ENCODE measurements around the gene STAG1. TPM values are rescaled to one million over a fixed set of nuclear protein-coding genes. Genes with fewer than 3 reads are reported as not detected.
"Not testable (repeated sequence)": the region's sequence is repeated elsewhere in the genome, so short reads cannot be mapped to it uniquely, and the experiment has no call there.

STAG1 gene
- total RNA-seq, 2 donors from 2014 or later: 46.9 to 48.5 TPM

DNA sequence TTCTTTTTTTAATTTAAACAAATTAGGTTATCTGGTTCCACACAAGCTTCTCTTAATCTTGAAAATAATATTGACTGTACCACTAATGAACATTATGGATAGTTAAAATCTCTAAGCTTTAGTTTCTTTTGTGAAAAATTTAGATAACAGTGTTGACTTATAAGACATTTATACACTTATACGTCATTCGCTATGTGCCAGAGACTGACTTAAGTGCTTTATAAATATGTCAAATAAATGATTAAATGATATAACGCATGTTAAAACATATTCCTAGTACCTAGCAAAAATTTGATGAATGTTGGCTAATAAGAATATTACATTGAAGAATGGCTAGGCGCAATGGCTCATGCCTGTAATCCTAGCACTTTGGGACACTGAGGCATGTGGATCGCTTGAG is 405.7 kb downstream of the STAG1 start:
- ATAC-seq: no peak
- Mint-ChIP-seq H3K4me3 (no peak overlapping the region), H3K27me3 (no peaks in the 10 kb centered on the region), H3K27ac (peak overlapping the region; percentile 68), H3K36me3 (ENCODE audit: low read depth) (no peaks in the 10 kb centered on the region), H3K4me1 (no peaks in the 10 kb centered on the region)
- DNase-seq: no peak
- no peaks in the 10 kb centered on the region for H3K9me3 ChIP-seq (ENCODE audit: control insufficient read depth, low read length, poor library complexity, severe bottlenecking)

DNA sequence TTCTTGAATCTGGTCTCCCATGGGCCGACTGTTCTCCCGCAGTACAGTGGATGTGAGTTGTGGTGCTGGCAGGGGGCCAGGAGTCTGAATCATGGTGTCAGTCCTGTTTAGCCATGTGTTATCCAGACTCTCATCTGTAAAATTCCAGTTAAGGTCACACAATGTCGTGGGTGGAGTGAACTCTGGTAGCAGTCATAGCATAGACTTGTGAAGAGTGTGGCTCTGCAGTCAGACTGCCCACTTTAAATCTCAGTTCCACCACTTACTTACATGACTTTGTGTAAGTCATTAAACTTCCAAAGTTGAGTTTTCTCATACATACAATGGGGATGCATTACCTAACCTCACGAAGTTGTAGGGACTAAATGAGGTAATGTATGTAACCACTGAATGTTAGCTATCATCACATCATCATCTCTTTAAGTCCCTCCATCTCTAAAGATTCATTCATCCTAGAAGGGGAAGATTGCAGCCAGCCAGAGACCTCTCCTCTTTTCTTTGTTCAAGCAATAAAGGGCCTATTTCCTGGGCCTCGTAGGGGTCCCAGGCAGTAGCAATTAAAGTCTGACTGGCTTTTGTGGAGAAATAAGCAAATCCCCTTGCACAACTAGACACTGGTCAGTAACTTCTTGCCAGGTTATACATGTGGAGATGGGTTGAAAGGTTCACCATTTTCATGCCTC is 408.2 kb downstream of the STAG1 start:
- H3K4me1 Mint-ChIP-seq: no peaks in the 10 kb centered on the region
- H3K9me3 ChIP-seq (ENCODE audit: control insufficient read depth, low read length, poor library complexity, severe bottlenecking): no peaks in the 10 kb centered on the region
- no peak for DNase-seq
- H3K27me3 Mint-ChIP-seq: no peaks in the 10 kb centered on the region
- H3K27ac Mint-ChIP-seq: peak overlapping the region; percentile 59
- ATAC-seq: no peak
- no peaks in the 10 kb centered on the region for H3K36me3 Mint-ChIP-seq (ENCODE audit: low read depth)
- no peak overlapping the region for H3K4me3 Mint-ChIP-seq

DNA sequence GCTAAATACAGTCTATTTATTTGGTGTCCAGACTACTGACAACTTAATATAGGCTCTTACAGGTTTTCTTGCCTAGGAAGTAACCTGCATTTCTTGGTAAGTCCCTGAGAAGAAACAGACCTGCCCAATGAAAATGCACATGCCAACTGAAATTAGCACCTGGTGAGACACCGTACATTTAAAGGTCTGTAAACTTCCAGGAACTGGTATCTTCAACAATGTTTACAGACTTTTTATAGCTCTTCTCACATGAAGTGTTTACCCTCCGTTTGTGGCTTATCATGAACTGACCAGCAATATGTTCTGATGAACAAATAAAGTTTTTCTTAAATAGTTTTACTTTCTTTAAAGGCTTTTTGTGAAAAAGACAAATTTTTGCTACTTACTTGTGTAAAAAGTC is 408.7 kb downstream of the STAG1 start:
- no peak overlapping the region for H3K4me3 Mint-ChIP-seq
- H3K27me3 Mint-ChIP-seq: no peaks in the 10 kb centered on the region
- no peaks in the 10 kb centered on the region for H3K9me3 ChIP-seq (ENCODE audit: control insufficient read depth, low read length, poor library complexity, severe bottlenecking)
- H3K27ac Mint-ChIP-seq: peak overlapping the region; percentile 59
- DNase-seq: no peak
- ATAC-seq: no peak
- no peaks in the 10 kb centered on the region for H3K36me3 Mint-ChIP-seq (ENCODE audit: low read depth)
- no peaks in the 10 kb centered on the region for H3K4me1 Mint-ChIP-seq

DNA sequence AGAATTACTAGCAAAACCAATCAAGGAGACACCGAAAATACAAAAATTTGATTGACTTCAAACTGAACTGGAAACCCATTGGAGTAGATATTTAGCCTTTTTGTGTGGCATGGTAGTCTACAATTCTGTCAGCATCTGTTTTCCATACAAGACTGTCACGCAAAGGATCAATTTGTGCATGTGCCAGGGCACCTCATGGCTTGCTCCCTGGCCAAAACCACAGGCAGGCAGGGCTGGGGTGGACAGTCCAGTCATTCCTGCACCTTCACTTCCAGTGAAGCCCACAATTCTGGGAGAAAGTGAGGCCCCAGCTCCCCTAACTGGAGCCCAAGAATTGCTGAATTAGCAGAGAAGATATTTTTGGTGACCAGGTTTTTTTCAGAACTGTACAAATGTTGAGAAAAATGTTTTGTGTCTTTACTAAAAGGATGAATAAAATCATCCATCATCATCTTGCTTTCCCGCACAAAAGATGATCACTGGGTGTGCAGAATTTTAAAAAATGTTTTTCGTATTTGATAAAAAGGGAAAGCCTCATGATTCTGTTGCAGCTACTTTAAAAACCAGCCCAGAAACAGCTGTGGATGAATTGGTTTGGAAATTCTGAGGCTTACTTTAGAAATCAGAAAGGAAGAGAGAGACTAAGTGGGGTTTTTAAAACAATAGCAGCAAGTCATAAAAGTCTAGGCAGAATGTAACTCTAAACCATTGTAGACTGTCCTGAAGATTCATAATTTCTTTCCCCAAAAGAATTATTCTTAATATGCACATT is 415.7 kb downstream of the STAG1 start:
- no peaks in the 10 kb centered on the region for H3K9me3 ChIP-seq (ENCODE audit: control insufficient read depth, low read length, poor library complexity, severe bottlenecking)
- no peak for DNase-seq
- no peak overlapping the region for H3K4me3 Mint-ChIP-seq
- no peaks in the 10 kb centered on the region for H3K4me1 Mint-ChIP-seq
- no peaks in the 10 kb centered on the region for H3K27me3 Mint-ChIP-seq
- H3K27ac Mint-ChIP-seq: peak overlapping the region; percentile 24
- ATAC-seq: no peak
- peaks cover 4% of the 10 kb centered on the region for H3K36me3 Mint-ChIP-seq (ENCODE audit: low read depth)

DNA sequence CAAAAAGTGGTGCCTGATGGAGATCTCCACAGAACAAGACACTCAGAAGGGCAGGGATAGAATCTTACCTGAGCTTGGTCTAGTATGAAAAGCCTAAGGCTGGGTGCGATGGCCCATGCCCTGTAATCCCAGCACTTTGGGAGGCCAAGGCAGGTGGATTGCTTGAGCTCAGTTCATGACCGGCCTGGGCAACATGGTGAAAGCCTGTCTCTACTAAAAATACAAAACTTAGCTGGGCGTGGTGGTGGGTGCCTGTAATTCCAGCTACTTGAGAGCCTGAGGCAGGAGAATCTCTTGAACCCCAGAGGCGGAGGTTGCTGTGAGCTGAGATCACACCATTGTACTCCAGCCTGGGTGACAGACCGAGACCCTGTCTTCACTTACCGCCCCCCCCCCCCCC is 417.5 kb downstream of the STAG1 start:
- not testable (repeated sequence) for DNase-seq; H3K4me1 Mint-ChIP-seq; H3K27ac Mint-ChIP-seq; ATAC-seq; H3K4me3 Mint-ChIP-seq; H3K27me3 Mint-ChIP-seq; H3K9me3 ChIP-seq (ENCODE audit: control insufficient read depth, low read length, poor library complexity, severe bottlenecking); H3K36me3 Mint-ChIP-seq (ENCODE audit: low read depth)

DNA sequence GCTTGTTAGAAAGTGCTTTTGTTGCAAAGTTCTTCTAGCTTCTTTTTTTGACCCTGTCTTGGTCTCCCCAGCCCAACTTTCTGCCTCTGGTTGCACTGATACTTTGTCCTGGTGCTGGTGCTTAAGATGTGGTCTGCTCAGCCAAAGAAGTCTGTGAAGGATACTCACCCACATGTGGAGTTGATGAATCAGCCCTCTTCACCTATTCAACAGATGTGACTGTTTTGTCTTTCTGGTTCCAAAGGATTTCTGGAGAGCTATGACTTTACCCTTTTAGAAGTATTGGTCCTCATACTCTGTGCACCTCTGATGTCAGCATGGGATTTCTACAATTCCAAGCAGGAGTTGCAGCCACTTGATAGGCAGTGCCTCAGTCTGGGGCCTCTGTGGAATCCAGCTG is 418.0 kb downstream of the STAG1 start:
- Mint-ChIP-seq H3K36me3 (ENCODE audit: low read depth) (peaks cover 4% of the 10 kb centered on the region), H3K27me3 (no peaks in the 10 kb centered on the region), H3K27ac (no peak overlapping the region), H3K4me3 (no peak overlapping the region), H3K4me1 (no peaks in the 10 kb centered on the region)
- ATAC-seq: no peak
- no peak for DNase-seq
- no peaks in the 10 kb centered on the region for H3K9me3 ChIP-seq (ENCODE audit: control insufficient read depth, low read length, poor library complexity, severe bottlenecking)

DNA sequence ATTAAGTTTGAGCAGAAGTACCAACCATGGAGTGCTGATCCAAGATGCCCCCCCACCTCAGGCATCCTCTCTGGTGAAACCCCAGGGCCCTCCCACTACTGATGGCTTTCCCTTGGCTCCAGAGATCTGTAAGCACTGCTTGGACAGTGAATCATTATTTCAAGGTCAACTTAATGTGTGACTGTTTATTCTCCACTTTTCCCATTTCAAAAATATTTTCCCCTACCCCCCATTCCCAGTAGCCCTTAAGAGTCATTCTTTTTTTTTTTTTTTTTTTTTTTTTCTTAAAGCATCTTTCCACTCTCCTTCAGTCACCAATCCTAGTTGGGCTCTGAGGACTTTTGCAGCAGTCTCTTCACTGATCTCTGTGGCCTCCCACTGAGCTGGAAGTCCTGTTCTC is 419.4 kb downstream of the STAG1 start:
- peak overlapping the region; percentile 57 for H3K27ac Mint-ChIP-seq
- ATAC-seq (no peak), DNase-seq (no peak)
- H3K9me3 ChIP-seq (ENCODE audit: control insufficient read depth, low read length, poor library complexity, severe bottlenecking): no peaks in the 10 kb centered on the region
- peaks cover 2% of the 10 kb centered on the region for H3K36me3 Mint-ChIP-seq (ENCODE audit: low read depth)
- H3K27me3 Mint-ChIP-seq: no peaks in the 10 kb centered on the region
- H3K4me3 Mint-ChIP-seq: no peak overlapping the region
- H3K4me1 Mint-ChIP-seq: no peaks in the 10 kb centered on the region

DNA sequence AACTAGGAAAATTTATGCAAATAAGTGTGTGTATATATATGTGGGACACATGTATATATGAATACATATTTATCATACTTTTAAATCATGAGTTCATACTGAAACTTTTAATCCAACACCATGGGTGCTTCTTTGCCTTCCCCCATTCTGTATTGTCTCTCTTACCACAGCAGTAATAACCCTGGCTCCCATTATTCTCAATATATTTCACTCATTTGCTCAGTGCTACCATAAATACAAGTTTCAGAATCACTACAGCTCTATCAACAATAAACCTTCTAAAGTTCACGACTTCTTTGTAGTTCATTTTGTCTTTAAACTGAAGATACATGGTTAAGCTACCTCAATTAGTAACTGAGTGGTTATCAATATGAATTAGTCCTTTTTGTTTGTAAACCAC is 419.9 kb downstream of the STAG1 start:
- Mint-ChIP-seq H3K36me3 (ENCODE audit: low read depth) (peaks cover 2% of the 10 kb centered on the region), H3K27ac (peak overlapping the region; percentile 57)
- no peak for ATAC-seq

DNA sequence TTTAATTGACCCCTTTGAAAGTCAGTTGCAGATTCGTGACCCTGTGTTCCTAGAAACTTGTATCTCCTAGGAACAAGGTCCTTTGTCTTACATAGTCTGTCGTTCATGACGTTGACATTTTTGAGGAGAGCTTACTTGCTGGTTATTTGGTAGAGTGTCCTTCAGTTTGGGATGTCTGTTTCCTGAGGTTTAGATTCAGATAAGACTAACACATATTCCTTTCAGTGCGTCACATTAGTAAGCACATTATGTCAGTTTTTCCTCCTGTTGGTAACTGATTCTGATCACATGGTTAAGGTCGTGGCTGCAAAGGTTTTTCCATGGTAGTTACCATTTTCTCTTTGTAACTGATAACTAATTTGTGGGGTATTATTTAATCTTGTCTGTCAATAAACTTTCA is 421.3 kb downstream of the STAG1 start:
- no peaks in the 10 kb centered on the region for H3K9me3 ChIP-seq (ENCODE audit: control insufficient read depth, low read length, poor library complexity, severe bottlenecking)
- Mint-ChIP-seq H3K27me3 (no peaks in the 10 kb centered on the region), H3K4me1 (no peaks in the 10 kb centered on the region), H3K4me3 (no peak overlapping the region), H3K36me3 (ENCODE audit: low read depth) (peaks cover 7% of the 10 kb centered on the region), H3K27ac (no peak overlapping the region)
- DNase-seq: no peak
- ATAC-seq: no peak

More for the DNA sequence above, 419.9 kb downstream of the STAG1 start:
- H3K4me1 Mint-ChIP-seq: no peaks in the 10 kb centered on the region
- H3K4me3 Mint-ChIP-seq: no peak overlapping the region
- H3K9me3 ChIP-seq (ENCODE audit: control insufficient read depth, low read length, poor library complexity, severe bottlenecking): no peaks in the 10 kb centered on the region
- H3K27me3 Mint-ChIP-seq: no peaks in the 10 kb centered on the region
- no peak for DNase-seq

DNA sequence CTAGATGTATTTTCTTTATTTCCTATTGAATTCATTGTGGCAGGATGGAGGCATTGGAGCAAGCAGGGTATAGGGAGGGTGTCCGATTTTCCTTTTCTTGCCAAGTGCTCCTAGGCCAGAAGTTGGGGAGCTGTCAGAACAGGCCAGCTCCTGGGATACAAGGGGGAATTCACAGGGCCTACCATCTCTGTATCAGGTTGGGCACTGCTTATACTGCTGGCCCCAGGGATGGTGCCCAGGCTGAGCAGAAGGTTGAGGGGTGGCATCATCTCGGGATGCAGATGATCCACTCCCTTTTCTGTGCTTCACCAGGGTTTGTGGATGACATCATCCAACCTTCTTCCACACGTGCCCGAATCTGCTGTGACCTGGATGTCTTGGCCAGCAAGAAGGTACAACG is 422.6 kb downstream of the STAG1 start:
- no peak for DNase-seq

DNA sequence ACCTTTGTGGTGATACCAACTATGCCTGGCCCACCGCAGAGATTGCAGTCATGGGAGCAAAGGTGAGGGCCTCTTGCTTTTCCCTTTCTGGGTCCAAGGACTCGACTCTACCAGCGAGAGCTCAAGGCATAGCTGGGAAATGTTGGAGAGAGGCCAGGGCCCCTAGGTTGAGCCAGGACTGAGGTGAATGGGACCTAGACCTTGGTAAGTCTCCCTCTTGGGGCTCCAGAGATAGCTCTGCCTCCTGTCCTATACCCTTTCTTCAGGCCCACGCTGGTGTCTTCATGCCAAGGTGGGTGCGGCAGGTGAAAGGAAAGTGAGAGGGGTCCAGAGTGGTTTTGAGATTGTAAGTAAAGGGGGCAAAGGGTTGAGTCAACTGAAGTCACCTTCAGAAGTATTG is 424.5 kb downstream of the STAG1 start:
- no peak overlapping the region for H3K4me3 Mint-ChIP-seq
- H3K4me1 Mint-ChIP-seq: no peaks in the 10 kb centered on the region
- DNase-seq: no peak
- H3K27ac Mint-ChIP-seq: no peak overlapping the region
- no peak for ATAC-seq
- peaks cover 4% of the 10 kb centered on the region for H3K9me3 ChIP-seq (ENCODE audit: control insufficient read depth, low read length, poor library complexity, severe bottlenecking)
- H3K27me3 Mint-ChIP-seq: no peaks in the 10 kb centered on the region
- H3K36me3 Mint-ChIP-seq (ENCODE audit: low read depth): peaks cover 15% of the 10 kb centered on the region

More for the DNA sequence above, 422.6 kb downstream of the STAG1 start:
- Mint-ChIP-seq H3K4me3 (no peak overlapping the region), H3K27me3 (no peaks in the 10 kb centered on the region), H3K4me1 (no peaks in the 10 kb centered on the region), H3K36me3 (ENCODE audit: low read depth) (peaks cover 7% of the 10 kb centered on the region), H3K27ac (no peak overlapping the region)
- ATAC-seq: no peak
- no peaks in the 10 kb centered on the region for H3K9me3 ChIP-seq (ENCODE audit: control insufficient read depth, low read length, poor library complexity, severe bottlenecking)

DNA sequence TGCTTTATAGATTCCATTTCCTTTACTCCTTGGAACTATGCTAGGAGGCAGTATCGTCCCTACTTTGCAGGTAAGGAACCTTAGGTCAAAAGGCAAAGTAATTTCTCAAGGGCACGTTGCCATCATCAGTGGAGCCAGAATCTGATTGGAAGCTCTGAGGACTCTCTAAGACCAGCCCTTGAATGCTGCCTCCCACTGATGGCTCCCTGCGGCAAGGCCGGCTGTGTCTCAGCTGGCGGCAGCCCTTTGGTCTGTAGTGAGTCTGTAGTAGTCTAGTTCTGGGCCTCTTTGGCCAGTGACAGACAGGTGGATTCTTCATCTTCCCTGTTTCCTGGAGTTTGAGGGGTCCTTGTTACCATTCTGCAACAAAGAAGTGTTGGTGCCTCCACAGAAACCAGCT is 425.9 kb downstream of the STAG1 start:
- H3K4me1 Mint-ChIP-seq: no peaks in the 10 kb centered on the region

DNA sequence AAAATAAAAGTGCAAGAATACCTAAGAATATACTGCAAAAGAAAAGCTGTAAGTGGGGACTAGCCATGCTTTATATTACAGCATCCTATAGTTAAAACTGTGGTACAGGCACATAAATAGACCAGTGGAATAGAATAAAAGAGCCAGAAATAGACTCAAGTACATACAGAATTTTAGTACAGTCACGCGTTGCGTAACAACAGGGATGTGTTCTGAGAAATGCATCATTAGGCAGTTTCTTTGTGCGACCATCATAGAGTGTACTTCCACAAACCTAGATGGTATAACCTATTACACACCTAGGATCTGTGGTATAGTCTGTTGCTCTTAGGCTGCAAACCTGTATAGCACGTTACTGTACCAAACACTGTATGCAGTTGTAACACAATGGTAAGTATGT is 440.2 kb downstream of the STAG1 start:
- Mint-ChIP-seq H3K36me3 (ENCODE audit: low read depth) (peaks cover 2% of the 10 kb centered on the region), H3K27ac (no peak overlapping the region), H3K27me3 (no peaks in the 10 kb centered on the region), H3K4me3 (no peak overlapping the region), H3K4me1 (no peaks in the 10 kb centered on the region)
- no peaks in the 10 kb centered on the region for H3K9me3 ChIP-seq (ENCODE audit: control insufficient read depth, low read length, poor library complexity, severe bottlenecking)
- no peak for DNase-seq
- no peak for ATAC-seq

More for the DNA sequence above, 425.9 kb downstream of the STAG1 start:
- H3K36me3 Mint-ChIP-seq (ENCODE audit: low read depth): peaks cover 18% of the 10 kb centered on the region
- H3K4me3 Mint-ChIP-seq: no peak overlapping the region
- ATAC-seq (no peak), DNase-seq (no peak)
- H3K9me3 ChIP-seq (ENCODE audit: control insufficient read depth, low read length, poor library complexity, severe bottlenecking): peaks cover 4% of the 10 kb centered on the region
- H3K27ac Mint-ChIP-seq: no peak overlapping the region
- no peaks in the 10 kb centered on the region for H3K27me3 Mint-ChIP-seq

DNA sequence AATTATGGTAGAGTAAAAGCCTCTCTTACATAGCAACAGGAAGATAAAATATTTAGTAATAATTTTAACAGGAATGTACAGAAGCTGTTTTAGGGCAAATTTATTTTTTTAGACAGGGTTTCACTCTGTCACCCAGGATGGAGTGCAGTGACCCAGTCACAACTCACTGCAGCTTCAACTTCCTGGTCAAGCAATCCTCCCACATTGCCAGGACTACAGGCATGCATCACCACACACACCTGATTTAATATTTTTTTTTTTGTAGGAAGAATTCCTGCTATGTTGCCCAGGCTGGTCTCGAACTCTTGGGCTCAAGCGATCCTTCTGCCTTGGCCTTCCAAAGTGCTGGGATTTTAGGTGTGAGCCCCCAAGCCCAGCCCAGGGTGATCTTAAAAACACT is 440.9 kb downstream of the STAG1 start:
- no peaks in the 10 kb centered on the region for H3K36me3 Mint-ChIP-seq (ENCODE audit: low read depth)
- no peak for DNase-seq
- no peaks in the 10 kb centered on the region for H3K9me3 ChIP-seq (ENCODE audit: control insufficient read depth, low read length, poor library complexity, severe bottlenecking)
- no peak overlapping the region for H3K27ac Mint-ChIP-seq
- H3K4me3 Mint-ChIP-seq: no peak overlapping the region
- no peaks in the 10 kb centered on the region for H3K4me1 Mint-ChIP-seq
- no peak for ATAC-seq
- H3K27me3 Mint-ChIP-seq: no peaks in the 10 kb centered on the region
